Sciatic nerve (tissue), 2 donors: ENCODE results near the gene CYTH1. TPM values are rescaled to one million over a fixed set of nuclear protein-coding genes. Genes with fewer than 3 reads are reported as not detected.

Experiments used
- ATAC-seq: fragments of 200-7000 bp; cut with Tn5 transposase; one replicate; pipeline ENCODE4 v1.9.1; 2020; ENCODE audit warnings: mild to moderate bottlenecking, moderate library complexity
- DNase-seq: peaks from one replicate; pipeline ENCODE4 v3.0.0-alpha.2; 2020; ENCODE audit warnings: low spot score
- intact Hi-C: fragments of 100-400 bp; cut with DNase I; formaldehyde crosslinking; loops from one replicate; pipeline ENCODE4 v1.14.2; 2022
- total RNA-seq: library from RNA; stranded (reverse); fragmentation: NEBNext Ultra II Directional; extraction: Animal tissue kit (Norgen Biotek cat#: 25700); gene quantifications from one replicate; pipeline ENCODE4 v1.2.1, GENCODE V29; 2021
- donor health status: DM: no; HTN: no; CAD: no.
- donor health status: DM: no; HTN: no; CAD: no.

Gene CYTH1
- total RNA-seq, 1 donor from 2014 or later: 75.9 TPM

DNA sequence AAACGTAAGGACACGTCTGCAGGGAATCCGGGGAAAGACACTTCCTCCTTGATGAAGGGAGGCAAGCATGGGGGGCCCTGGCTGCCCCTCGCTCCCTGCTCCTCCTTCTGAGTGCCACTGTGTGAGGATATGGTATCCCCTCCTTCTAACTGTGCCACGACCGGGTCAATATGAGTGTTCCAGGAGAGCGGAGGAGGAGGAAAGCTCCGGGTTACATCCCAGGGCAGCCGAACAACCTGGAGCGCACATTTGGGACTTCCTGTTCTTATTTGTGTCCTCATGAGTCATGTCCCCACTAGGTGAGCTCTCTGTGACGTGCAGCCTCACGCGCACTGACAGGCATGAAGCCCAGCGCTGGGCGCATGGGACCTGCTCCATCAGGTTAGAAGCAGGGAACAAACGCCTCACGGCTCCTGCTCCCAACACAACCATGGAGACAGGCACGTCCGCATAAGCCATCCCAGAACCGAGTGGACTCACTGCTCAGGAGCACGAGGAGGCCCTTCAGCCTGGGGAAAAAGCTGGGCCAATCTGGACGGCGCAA lies 112.0 kb downstream of the CYTH1 start:
- intact Hi-C loops: no loop called here
- DNase-seq: peak; percentile 48
- no peak for ATAC-seq

DNA sequence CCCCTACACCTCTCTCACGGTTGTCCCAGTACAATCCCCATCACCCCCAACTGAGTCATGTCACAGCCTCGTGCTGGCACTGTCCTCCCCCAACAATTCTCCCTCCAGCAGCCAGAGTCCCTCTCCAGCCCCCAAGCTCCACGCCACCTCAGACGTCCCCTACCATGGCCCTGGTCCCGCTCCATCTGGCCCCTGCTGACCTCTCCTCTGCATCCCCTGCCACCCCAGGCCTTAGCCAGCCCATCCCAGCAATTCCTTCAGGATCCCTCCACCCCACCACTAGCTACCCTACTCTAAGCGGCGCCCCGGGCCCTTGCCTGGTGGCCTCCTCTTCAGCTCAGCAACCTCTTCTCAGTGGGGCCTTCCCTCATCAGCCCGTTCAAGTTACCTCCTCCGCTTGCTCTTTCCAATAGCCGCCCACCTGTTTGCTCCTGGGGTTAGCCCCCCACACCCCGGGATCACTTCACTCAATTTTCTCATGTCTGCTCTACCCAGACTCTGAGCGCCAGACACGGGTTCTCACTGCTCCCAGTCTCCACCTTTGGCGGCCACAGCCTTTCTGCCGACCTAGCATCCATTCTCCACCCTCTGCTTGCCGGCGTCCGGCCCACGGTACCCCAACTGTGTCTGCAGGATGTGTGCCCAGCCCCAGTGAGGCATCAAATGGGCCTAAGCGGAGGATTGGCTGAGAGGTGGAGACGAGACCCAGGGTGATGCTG lies 112.7 kb downstream of the CYTH1 start:
- no peak for ATAC-seq
- intact Hi-C loops: no loop called here
- peak; percentile 42 for DNase-seq

GRCh38 chr17:78668847-78669246 lies 113.2 kb downstream of the CYTH1 start:
- intact Hi-C loops: no loop called here
- no peak for ATAC-seq
- DNase-seq: peak; percentile 27

DNA sequence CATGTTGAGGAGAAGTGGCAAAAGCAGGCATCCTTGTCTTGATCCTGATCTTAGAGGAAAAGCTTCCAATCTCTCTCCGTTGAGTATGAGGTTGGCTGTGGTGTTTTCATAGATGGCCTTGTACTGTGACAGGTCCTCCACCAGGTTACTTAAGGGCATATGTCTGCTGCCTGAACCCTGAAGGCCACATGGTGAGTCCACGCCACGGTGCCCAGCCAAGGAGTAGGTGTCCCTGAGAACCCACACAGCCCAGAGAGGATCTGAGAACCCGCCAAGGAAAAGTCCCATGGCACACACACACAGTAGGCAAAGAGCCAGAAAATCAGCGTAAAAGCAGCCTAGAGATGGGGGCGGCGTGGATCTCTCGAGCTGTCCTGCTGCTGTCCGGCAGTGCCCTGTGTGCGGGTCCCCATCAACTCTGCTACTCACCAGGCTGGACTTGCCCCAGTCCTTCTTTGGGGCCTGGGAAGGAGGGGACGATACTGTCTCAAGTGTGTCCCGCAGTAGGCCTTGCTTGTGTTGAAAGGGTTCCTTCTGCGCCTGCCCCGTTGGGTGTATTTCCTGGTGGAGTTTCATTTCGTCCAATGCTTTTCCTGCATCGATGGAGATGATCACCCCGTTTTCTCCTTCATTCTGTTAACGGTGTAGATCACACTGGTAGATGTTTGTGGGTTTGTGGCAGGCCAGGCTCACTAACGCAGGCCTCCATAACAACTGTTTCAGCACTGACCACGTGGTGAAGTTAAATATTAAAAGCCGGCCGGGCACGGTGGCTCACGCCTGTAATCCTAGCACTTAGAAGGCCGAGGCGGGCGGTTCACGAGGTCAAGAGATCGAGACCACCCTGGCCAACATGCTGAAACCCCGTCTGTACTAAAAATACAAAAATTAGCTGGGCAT lies 114.1 kb downstream of the CYTH1 start:
- ATAC-seq (no peak), DNase-seq (peak; percentile 47)
- intact Hi-C loops: no loop called here

DNA sequence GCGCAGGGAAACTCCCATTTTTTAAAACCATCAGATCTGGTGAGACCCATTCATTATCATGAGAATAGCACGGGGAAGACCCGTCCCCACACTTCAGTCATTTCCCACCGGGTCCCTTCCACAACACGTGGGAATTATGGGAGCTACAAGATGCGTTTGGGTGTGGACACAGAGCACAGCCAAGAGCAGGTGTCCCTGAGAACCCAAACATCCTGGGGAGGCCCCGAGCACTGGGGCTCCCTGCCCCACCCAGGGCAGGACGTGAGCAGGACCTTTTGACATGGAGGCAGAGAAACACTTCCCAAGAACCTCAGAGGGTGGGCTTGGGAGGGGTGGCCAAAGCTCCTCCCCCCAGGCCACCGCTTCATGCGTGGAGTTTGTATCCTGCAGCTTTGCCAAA lies 115.0 kb downstream of the CYTH1 start:
- DNase-seq (peak; percentile 45), ATAC-seq (no peak)
- intact Hi-C loops: no loop called here

DNA sequence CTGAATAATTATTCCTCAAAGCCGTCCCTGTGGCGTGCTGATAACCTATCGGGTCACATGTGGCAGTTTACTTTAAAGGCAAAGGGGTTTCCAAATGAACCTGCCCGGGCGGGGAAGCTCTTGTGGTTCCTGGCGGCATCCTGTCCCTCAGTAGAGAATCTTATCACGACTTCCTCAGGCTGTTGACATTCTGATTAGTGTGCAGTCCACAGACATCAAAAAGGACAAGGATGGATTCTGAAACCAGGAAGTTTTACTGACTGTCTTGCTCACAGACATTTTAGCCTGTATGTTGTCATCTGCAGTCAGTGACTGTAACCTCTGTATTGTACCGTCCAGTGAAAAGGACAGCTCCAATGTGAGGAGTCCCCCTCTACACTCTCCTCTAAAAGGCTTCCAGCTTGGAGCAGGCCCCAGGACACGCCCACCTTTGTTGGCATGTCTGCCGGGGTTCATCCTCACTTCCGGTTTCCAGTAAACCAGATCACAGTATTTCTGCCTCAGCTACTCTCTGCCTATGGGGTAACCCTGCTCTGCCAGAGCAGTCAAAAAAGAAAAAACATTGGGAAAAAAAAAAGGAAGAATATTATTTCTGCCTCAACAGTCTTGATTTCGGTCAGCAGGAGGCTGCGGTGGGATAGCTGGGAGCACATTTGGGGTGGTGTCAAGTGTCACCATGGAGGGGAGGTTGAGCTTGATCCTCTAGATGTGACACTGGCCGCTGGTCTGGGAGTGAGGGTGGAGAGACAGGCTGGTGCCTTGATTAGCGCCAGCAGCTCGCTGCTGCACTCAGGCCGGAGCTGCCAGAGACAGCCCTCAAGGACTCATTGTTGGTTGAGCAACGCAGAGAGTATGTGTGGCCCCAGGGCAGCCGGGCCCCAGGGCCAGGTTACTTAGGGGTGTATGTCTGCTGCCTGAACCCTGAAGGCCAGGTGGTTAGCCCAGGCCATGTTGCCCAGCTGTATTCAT lies 115.8 kb downstream of the CYTH1 start:
- ATAC-seq (peak; percentile 37), DNase-seq (peak; percentile 58)
- intact Hi-C loops: no loop called here

DNA sequence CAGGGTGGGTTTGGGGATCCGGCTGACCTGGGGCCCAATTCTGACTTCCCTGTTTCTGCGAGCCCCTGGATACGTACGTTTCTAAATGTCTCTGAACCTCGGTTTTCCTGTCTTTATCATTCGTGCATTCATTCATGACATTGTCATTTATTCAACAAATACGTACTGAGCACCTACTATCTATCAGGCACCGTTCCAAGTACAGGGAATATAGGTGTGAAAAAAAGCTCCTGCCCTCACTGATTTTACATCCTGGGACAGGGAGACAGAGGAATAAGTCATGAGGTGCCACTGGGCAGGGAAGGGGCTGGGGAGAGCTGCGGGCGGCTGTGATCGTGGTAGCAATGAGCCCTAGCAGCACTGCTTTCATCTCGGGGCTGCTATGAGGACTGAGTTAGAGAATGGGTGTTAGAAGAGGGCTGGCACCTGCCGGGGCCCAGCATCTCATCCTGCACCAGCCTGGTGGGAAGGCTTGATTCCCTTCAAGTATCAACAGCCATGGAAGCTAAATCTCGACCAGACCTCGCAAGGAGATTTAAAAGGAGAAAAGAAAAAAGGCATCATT lies 116.6 kb downstream of the CYTH1 start:
- DNase-seq (peak; percentile 49), ATAC-seq (no peak)
- intact Hi-C loops: no loop called here

- ATAC-seq: peak; percentile 43
- intact Hi-C loops: no loop called here
- DNase-seq: peak; percentile 50
These were observed 117.3 kb downstream of the CYTH1 start for GRCh38 chr17:78664476-78665386.

- ATAC-seq (no peak), DNase-seq (peak; percentile 38)
- intact Hi-C loops: no loop called here
These were observed 120.8 kb downstream of the CYTH1 start for GRCh38 chr17:78661093-78661770.

DNA sequence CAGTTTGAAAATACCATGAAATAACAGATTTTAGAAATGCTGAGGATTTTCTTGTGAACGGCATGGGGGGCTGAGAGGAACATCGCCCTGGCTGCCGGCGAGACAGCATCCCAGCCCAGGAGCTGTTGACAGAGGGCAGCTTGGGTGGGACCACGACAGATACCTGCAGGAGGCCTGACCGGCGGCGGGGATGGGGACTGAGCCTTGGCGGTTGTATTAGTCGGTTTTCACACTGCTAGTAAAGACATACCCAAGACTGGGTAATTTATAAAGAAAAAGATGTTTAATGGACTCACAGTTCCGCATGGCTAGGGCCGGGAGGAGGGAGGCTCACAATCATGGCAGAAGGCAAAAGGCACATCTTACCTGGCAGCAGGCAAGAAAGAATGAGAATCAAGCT lies 122.5 kb downstream of the CYTH1 start:
- ATAC-seq (no peak), DNase-seq (peak; percentile 45)
- intact Hi-C loops: no loop called here

GRCh38 chr17:78658281-78658785 lies 123.7 kb downstream of the CYTH1 start:
- ATAC-seq: peak; percentile 73
- DNase-seq: peak; percentile 56

DNA sequence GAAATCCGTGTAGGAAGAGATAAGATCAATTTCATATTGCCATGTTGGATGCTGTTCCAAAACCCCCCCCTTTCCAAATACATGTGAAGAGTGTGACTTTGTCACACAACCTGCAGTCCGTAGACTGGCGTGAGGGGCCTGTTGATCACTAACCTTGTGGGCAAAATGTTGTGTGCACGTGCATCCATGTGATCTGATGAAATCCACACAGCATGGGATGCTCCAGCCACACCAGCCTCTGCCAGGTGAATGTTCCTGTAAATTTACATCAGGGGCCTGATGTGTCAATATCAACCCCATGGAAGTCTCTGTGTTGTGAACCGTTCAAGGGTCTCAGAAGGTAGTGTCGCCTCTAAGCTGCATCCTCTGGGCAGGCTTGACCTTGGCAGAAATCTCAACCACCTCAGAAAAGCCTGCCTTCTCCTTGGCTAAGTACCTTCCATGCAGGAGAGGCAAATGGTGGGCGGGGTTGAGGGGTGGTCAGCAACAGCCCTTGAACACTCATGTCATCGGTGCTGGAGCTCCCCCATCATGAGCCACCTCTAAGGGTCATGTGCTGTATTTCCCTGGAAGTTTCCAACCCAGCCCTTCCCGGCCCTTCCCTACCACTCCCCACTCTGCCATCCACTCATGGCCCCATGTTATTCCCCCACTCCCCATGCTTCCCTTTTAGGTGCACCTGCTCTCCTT lies 126.7 kb downstream of the CYTH1 start:
- ATAC-seq (no peak), DNase-seq (peak; percentile 39)
- intact Hi-C loops: no loop called here

More at GRCh38 chr17:78658281-78658785, 123.7 kb downstream of the CYTH1 start:
- intact Hi-C loops: no loop called here

DNA sequence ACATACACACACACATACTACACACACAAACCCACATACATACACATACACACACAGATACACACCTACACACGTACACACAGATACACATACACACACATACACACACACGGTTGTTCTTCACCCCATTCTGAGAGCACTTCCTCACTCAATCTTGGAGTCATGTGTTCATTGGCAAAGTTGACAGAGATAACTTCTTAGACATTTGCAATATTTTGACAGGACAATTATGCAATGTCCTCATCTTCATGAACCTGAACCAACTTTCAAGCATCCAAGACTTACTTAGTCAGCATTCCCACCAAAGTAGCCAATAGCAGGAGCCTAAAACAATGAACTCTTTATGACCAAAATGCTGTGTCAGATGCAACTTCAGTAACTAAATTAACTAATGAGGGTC lies 127.7 kb downstream of the CYTH1 start:
- DNase-seq (no peak), ATAC-seq (no peak)
- intact Hi-C loops: no loop called here

GRCh38 chr17:78653382-78653781 lies 128.7 kb downstream of the CYTH1 start:
- intact Hi-C loops: no loop called here
- DNase-seq (peak; percentile 42), ATAC-seq (no peak)

DNA sequence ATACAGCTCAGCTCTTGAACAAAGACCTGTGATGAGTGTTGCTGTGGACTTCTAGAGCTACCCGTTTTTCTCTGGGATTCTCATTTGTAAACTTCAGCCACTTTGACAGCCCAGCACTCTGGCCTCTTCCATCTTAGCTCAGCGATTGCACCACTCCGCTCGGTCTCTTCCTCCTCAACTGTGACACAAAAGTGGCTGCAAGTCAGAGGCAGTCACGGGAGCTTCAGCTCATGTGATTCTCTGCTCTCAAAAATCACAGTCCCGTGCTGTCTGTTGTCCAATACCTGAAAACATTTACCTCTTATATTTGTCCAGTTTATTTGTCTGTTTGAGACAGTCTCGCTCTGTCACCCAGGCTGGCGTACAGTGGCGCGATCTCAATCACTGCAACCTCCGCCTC lies 129.2 kb downstream of the CYTH1 start:
- DNase-seq: peak; percentile 53
- intact Hi-C loops: no loop called here
- ATAC-seq: no peak

DNA sequence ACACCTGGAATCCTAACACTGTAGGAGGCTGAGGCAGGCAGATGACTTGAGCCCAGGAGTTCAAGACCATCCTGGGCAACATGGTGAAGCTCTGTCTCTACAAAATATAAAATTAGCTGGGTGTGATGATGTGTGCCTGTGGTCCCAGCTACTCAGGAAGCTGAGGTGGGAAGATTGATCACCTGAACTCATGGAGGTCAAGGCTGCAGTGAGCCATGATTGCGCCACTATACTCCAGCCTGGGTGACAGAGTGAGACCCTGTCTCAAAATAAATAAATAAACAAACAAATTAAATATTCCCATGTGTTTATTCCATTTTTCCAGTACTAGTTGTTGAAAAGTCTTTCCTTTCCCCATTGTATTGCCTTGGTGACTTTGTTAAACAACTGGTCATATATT lies 130.0 kb downstream of the CYTH1 start:
- DNase-seq: no peak

More for the DNA sequence above, 130.0 kb downstream of the CYTH1 start:
- ATAC-seq: no peak
- intact Hi-C loops: no loop called here
